Effector memory CD4-positive, alpha-beta T cell (primary cell): Measurements from ENCODE around the gene BFSP1.

Experiments
- DNase-seq, 3 donors: peaks; one replicate each; pipeline ENCODE4 v3.0.0-alpha.2; 2020
- H3K27ac ChIP-seq: 2 replicates; pipeline ENCODE4 v1.7.0; 2013; ENCODE audit warnings: mild to moderate bottlenecking, low read length, moderate library complexity; ENCODE audit not compliant: insufficient read depth, poor library complexity, severe bottlenecking
- H3K27me3 ChIP-seq: replicated peaks from 2 replicates; pipeline ENCODE4 v1.7.0; 2013; ENCODE audit warnings: mild to moderate bottlenecking, low read length; ENCODE audit not compliant: insufficient read depth, control insufficient read depth, poor library complexity, severe bottlenecking
- H3K36me3 ChIP-seq: 2 replicates; pipeline ENCODE4 v1.7.0; 2013; ENCODE audit warnings: mild to moderate bottlenecking, low read length, moderate library complexity; ENCODE audit not compliant: control insufficient read depth, insufficient read depth
- H3K4me1 ChIP-seq: 2 replicates; pipeline ENCODE4 v1.7.0; 2013; ENCODE audit warnings: low read length, mild to moderate bottlenecking; ENCODE audit not compliant: control insufficient read depth, insufficient read depth, poor library complexity, severe bottlenecking
- H3K4me3 ChIP-seq: 2 replicates; pipeline ENCODE4 v1.7.0; 2013; ENCODE audit warnings: low read length, low read depth, mild to moderate bottlenecking; ENCODE audit not compliant: insufficient read depth, poor library complexity, severe bottlenecking
- H3K9me3 ChIP-seq: 2 replicates; pipeline ENCODE4 v1.7.0; 2013; ENCODE audit warnings: mild to moderate bottlenecking, low read length, moderate library complexity; ENCODE audit not compliant: control insufficient read depth

BFSP1 gene

GRCh38 chr20:17490501-17490900 is 40.7 kb downstream of the BFSP1 start:
- H3K27ac ChIP-seq: no peak overlapping the region
- H3K9me3 ChIP-seq: no peaks in the 10 kb centered on the region
- H3K4me1 ChIP-seq: no peaks in the 10 kb centered on the region
- no peak for DNase-seq
- H3K36me3 ChIP-seq: no peaks in the 10 kb centered on the region
- H3K27me3 ChIP-seq: no peaks in the 10 kb centered on the region
- no peak overlapping the region for H3K4me3 ChIP-seq

- Histone ChIP-seq H3K4me3 (no peak overlapping the region), H3K4me1 (no peaks in the 10 kb centered on the region), H3K36me3 (no peaks in the 10 kb centered on the region), H3K9me3 (no peaks in the 10 kb centered on the region), H3K27me3 (no peaks in the 10 kb centered on the region), H3K27ac (no peak overlapping the region)
- DNase-seq: no peak
Observed at GRCh38 chr20:17488916-17489600, 42.1 kb downstream of the BFSP1 start.

DNA sequence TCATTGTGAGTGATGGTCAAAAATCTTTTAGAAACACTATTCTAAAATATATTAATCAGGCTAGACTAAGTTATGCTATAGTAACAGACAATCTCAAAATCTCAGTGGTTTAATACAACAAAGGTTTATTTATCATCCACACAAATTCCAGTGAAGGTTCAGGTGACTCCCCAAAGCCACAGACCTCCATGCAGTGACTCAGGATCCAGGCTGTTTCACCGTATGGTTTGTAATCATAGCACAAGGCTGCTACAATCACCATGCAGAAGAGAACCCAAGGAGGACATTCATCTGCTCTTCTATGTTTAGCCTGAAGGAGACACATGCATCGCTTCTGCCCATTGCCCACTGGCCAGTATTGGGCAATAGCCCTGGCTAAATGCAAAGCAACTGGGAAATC is 46.2 kb downstream of the BFSP1 start:
- Histone ChIP-seq H3K4me3 (no peak overlapping the region), H3K27ac (no peak overlapping the region), H3K36me3 (no peaks in the 10 kb centered on the region), H3K27me3 (no peaks in the 10 kb centered on the region), H3K4me1 (no peaks in the 10 kb centered on the region), H3K9me3 (no peaks in the 10 kb centered on the region)
- no peak for DNase-seq

- H3K4me3 ChIP-seq: no peak overlapping the region
- H3K9me3 ChIP-seq: no peaks in the 10 kb centered on the region
- H3K36me3 ChIP-seq: no peaks in the 10 kb centered on the region
- no peaks in the 10 kb centered on the region for H3K27me3 ChIP-seq
- H3K4me1 ChIP-seq: no peaks in the 10 kb centered on the region
- DNase-seq: no peak
- H3K27ac ChIP-seq: no peak overlapping the region
Observed at GRCh38 chr20:17482536-17482935, 48.6 kb downstream of the BFSP1 start.

DNA sequence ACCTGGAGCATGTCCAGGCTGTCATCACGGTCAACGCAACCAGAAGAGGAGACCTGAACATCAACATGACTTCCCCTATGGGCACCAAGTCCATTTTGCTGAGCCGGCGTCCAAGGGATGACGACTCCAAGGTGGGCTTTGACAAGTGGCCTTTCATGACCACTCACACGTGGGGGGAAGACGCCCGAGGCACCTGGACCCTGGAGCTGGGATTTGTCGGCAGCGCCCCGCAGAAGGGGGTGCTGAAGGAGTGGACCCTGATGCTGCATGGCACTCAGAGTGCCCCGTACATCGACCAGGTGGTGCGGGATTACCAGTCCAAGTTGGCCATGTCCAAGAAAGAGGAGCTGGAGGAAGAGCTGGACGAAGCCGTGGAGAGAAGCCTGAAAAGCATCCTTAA is 49.5 kb downstream of the BFSP1 start:
- no peak overlapping the region for H3K27ac ChIP-seq
- no peak for DNase-seq
- no peaks in the 10 kb centered on the region for H3K4me1 ChIP-seq
- H3K36me3 ChIP-seq: no peaks in the 10 kb centered on the region
- H3K9me3 ChIP-seq: no peaks in the 10 kb centered on the region
- H3K4me3 ChIP-seq: no peak overlapping the region
- no peaks in the 10 kb centered on the region for H3K27me3 ChIP-seq

DNA sequence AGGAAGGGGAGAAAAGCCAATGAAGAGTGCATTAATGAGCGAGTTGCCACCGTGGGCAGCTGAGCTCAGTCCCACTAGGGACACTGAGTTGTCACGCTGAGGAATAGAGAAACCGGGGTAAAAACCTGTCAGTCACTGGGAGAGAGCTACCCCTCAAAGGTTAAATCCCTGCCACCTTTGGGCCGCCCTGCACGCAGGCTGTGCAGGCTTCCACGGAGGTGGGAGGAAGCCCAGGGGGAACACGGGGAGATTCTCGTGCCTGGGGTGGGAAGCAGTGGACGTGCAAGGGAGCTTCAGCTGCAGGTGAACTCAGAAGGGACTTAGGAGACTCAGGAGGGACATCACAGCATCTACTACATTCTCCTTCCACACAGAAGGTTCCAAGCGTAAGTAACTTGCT is 50.5 kb downstream of the BFSP1 start:
- H3K9me3 ChIP-seq: no peaks in the 10 kb centered on the region
- no peak overlapping the region for H3K4me3 ChIP-seq
- DNase-seq: no peak
- H3K36me3 ChIP-seq: no peaks in the 10 kb centered on the region
- H3K27me3 ChIP-seq: no peaks in the 10 kb centered on the region
- H3K27ac ChIP-seq: no peak overlapping the region
- no peaks in the 10 kb centered on the region for H3K4me1 ChIP-seq

GRCh38 chr20:17479063-17479657 is 52.0 kb downstream of the BFSP1 start:
- Histone ChIP-seq H3K27me3 (no peaks in the 10 kb centered on the region), H3K4me3 (no peak overlapping the region), H3K4me1 (no peaks in the 10 kb centered on the region), H3K36me3 (no peaks in the 10 kb centered on the region), H3K9me3 (no peaks in the 10 kb centered on the region), H3K27ac (no peak overlapping the region)
- DNase-seq: no peak

GRCh38 chr20:17473659-17474058 is 57.5 kb downstream of the BFSP1 start:
- Histone ChIP-seq H3K27ac (no peak overlapping the region), H3K27me3 (no peaks in the 10 kb centered on the region), H3K36me3 (no peaks in the 10 kb centered on the region), H3K4me1 (no peaks in the 10 kb centered on the region), H3K4me3 (no peak overlapping the region), H3K9me3 (no peaks in the 10 kb centered on the region)
- DNase-seq: no peak

DNA sequence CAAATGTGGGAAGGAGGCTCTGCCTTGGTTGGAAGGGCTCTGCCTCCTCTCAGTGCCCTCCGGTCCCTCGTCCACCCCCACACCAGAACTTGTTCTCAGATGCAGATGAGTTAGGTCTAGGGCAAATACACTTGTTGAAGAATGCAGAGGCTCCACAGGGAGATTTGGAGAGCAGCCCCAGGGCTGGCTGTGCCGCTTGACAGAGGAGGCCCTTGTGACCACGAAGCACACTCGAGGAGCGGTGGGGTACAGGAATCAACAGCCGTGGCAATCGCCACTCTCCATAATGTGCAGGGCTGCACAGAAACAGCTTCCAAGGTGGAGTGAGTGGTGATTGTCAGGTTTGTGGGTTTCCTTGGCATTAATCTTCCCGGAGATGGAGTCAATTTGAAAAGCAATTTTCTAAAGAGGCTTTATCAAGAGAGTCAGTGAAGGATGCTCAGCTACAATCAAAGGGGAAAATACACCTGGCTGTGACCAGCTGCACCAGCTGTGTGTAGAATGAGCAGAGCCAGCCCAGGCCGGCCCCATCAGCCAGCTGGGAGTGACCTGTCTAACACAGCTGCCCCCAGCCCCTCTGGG is 59.5 kb downstream of the BFSP1 start:
- Histone ChIP-seq H3K4me3 (no peak overlapping the region), H3K9me3 (no peaks in the 10 kb centered on the region), H3K4me1 (no peaks in the 10 kb centered on the region), H3K27ac (no peak overlapping the region), H3K27me3 (no peaks in the 10 kb centered on the region), H3K36me3 (no peaks in the 10 kb centered on the region)
- no peak for DNase-seq

GRCh38 chr20:17470973-17471372 is 60.2 kb downstream of the BFSP1 start:
- no peak for DNase-seq
- no peak overlapping the region for H3K4me3 ChIP-seq

More at GRCh38 chr20:17470973-17471372, 60.2 kb downstream of the BFSP1 start:
- no peak overlapping the region for H3K27ac ChIP-seq
- H3K36me3 ChIP-seq: no peaks in the 10 kb centered on the region
- H3K9me3 ChIP-seq: no peaks in the 10 kb centered on the region
- no peaks in the 10 kb centered on the region for H3K4me1 ChIP-seq
- no peaks in the 10 kb centered on the region for H3K27me3 ChIP-seq
